Skeletal muscle satellite cell (primary cell): ENCODE measurements around the gene CD82.
"Not testable (repeated sequence)": the region's sequence is repeated elsewhere in the genome, so short reads cannot be mapped to it uniquely, and the experiment has no call there.

Experiments used
- H3K27me3 ChIP-seq: 2 replicates; pipeline ENCODE4 v1.7.0; 2013; ENCODE audit warnings: low read length; ENCODE audit not compliant: control insufficient read depth, insufficient read depth
- H3K36me3 ChIP-seq: 2 replicates; pipeline ENCODE4 v1.7.0; 2013; ENCODE audit warnings: mild to moderate bottlenecking, control low read depth, low read length; ENCODE audit not compliant: insufficient read depth
- H3K4me1 ChIP-seq: 2 replicates; pipeline ENCODE4 v1.7.0; 2013; ENCODE audit warnings: low read length; ENCODE audit not compliant: control insufficient read depth, insufficient read depth
- H3K4me2 ChIP-seq: 2 replicates; pipeline ENCODE4 v1.7.0; 2013; ENCODE audit warnings: mild to moderate bottlenecking, low read length
- H3K4me3 ChIP-seq: 2 replicates; pipeline ENCODE4 v1.7.0; 2013; ENCODE audit warnings: low read length
- H3K9ac ChIP-seq: 2 replicates; pipeline ENCODE4 v1.7.0; 2013; ENCODE audit warnings: mild to moderate bottlenecking, low read depth, low read length, moderate library complexity
- H3K9me3 ChIP-seq: replicated peaks from 2 replicates; pipeline ENCODE4 v1.7.0; 2013; ENCODE audit warnings: mild to moderate bottlenecking, control low read depth, low read length

Gene CD82

GRCh38 chr11:44633641-44634040 is 68.2 kb downstream of the CD82 start:
- peaks cover 12% of the 10 kb centered on the region for H3K4me1 ChIP-seq
- peaks cover 53% of the 10 kb centered on the region for H3K27me3 ChIP-seq

DNA sequence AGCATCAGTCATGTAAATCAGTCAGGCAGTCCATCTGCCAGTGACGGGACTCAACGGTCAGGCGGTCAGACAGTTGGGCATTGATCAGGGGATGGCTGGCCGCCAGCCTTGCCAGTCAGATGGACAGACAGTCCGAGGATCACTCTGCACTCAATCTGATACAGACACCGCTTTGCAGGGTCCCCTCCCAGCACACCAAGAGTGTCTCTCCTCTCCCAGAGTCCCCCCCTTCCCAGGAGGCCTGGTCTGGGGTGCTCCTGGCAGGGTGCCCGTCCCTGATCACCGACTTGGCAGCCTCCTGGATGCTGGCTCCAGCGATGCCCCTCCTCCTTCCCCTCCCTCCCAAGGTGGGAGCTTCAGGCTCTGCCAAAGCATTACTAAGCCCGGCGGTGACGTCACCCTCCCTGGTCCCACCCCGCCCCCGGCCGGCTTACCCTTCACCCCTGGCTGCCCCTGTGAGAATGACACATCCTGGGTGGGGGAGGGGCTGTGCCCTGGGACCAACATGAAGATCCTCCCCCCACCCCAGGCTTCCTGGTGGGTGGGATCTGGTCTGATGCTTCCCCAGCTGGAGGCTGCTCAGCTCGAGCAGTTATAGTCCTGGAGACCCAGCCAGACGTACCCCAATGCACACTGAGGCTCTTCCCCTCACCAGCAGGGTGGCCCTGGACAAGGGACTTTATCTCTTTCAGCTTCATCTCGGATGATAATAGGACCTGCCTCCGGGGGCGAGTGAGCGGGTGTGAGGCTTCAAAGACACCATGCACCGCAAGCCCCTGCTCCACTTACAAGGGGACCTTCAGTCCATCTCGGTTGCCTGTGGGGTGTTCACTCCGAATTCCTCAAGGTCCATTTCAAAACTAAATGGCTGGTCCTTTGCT is 69.2 kb downstream of the CD82 start:
- peaks cover 12% of the 10 kb centered on the region for H3K4me1 ChIP-seq
- H3K9ac ChIP-seq, result no peak overlapping the region
- peak overlapping the region; percentile 44 for H3K4me2 ChIP-seq
- H3K4me3 ChIP-seq, result no peak overlapping the region
- H3K9me3 ChIP-seq, result no peaks in the 10 kb centered on the region
- peaks cover 51% of the 10 kb centered on the region for H3K27me3 ChIP-seq
- no peaks in the 10 kb centered on the region for H3K36me3 ChIP-seq

More at GRCh38 chr11:44633641-44634040, 68.2 kb downstream of the CD82 start:
- H3K9me3 ChIP-seq, result no peaks in the 10 kb centered on the region
- H3K4me3 ChIP-seq, result no peak overlapping the region
- H3K4me2 ChIP-seq, result no peak overlapping the region
- H3K9ac ChIP-seq, result no peak overlapping the region
- no peaks in the 10 kb centered on the region for H3K36me3 ChIP-seq

- Histone ChIP-seq H3K27me3 (peaks cover 58% of the 10 kb centered on the region), H3K9me3 (no peaks in the 10 kb centered on the region), H3K4me3 (no peak overlapping the region), H3K36me3 (no peaks in the 10 kb centered on the region), H3K9ac (no peak overlapping the region), H3K4me1 (peaks cover 12% of the 10 kb centered on the region), H3K4me2 (no peak overlapping the region)
Observed at GRCh38 chr11:44637487-44637886, 72.0 kb downstream of the CD82 start.

DNA sequence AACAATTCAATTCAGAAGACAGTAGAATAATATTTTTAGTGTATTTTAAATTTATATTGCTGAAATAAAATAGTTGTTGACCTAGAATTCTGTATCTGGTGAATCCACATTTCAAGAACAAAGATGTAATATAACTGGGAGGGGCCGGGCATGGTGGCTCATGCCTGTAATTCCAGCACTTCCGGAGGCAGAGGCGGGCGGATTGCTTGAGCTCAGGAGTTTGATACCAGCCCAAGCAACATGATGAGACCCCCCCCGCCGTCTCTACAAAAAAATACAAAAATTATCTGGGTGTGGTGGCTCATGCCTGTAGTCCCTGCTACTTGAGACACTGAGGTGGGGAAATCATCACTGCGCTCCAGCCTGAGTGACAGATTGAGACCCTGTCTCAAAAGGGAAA is 72.6 kb downstream of the CD82 start:
- no peak overlapping the region for H3K4me2 ChIP-seq
- H3K9me3 ChIP-seq, result no peaks in the 10 kb centered on the region
- peaks cover 54% of the 10 kb centered on the region for H3K27me3 ChIP-seq
- no peak overlapping the region for H3K4me3 ChIP-seq
- no peaks in the 10 kb centered on the region for H3K36me3 ChIP-seq
- H3K4me1 ChIP-seq, result peaks cover 12% of the 10 kb centered on the region
- no peak overlapping the region for H3K9ac ChIP-seq

GRCh38 chr11:44643217-44643616 is 77.8 kb downstream of the CD82 start:
- Histone ChIP-seq H3K9me3 (no peaks in the 10 kb centered on the region), H3K9ac (no peak overlapping the region), H3K4me3 (no peak overlapping the region), H3K36me3 (no peaks in the 10 kb centered on the region), H3K27me3 (peaks cover 60% of the 10 kb centered on the region), H3K4me1 (no peaks in the 10 kb centered on the region), H3K4me2 (no peak overlapping the region)

DNA sequence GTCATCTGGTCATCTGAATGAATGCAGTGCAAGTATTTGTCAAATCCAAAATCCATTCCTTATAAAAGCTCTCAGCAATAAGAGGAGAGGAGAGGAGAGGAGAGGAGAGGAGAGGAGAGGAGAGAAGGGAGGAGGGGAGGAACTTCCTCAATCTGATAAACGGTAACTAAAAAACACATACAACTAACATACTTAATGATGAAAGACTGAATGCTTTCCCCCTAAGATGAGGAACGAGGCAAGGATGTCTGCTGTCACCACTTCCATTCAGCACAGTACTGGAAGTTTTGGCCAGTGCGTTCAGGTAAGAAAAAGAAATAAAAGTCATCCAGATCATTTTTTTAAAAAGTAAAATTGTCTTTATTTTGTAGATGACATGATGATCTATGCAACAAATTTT is 80.4 kb downstream of the CD82 start:
- Histone ChIP-seq H3K9ac (no peak overlapping the region), H3K27me3 (peaks cover 58% of the 10 kb centered on the region), H3K36me3 (no peaks in the 10 kb centered on the region), H3K4me2 (no peak overlapping the region), H3K9me3 (no peaks in the 10 kb centered on the region), H3K4me3 (no peak overlapping the region), H3K4me1 (no peaks in the 10 kb centered on the region)

GRCh38 chr11:44647255-44647955 is 81.9 kb downstream of the CD82 start:
- H3K4me3 ChIP-seq, H3K4me1 ChIP-seq, H3K9me3 ChIP-seq, H3K36me3 ChIP-seq, H3K4me2 ChIP-seq, H3K9ac ChIP-seq: not testable (repeated sequence)
- peaks cover 65% of the 10 kb centered on the region for H3K27me3 ChIP-seq

DNA sequence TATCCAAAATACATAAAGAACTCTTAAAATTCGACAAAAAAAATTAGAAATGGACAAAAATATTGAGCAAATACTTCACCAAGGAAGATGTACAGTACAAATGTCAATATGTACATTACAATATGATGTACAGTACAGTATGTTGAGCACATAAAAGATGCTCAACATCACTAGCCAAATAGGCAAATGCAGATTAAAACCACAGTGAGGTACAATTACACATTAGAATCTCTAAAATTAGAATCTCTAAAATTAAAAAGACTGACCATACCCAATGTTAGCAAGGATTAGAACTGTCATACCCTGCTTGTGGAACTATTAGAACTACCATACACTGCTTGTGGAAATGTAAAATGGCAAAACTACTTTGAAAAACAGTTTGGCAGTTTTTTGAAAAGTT is 82.6 kb downstream of the CD82 start:
- Histone ChIP-seq H3K4me3 (no peak overlapping the region), H3K9ac (no peak overlapping the region), H3K27me3 (peaks cover 72% of the 10 kb centered on the region), H3K36me3 (no peaks in the 10 kb centered on the region), H3K9me3 (no peaks in the 10 kb centered on the region), H3K4me1 (no peaks in the 10 kb centered on the region), H3K4me2 (no peak overlapping the region)

DNA sequence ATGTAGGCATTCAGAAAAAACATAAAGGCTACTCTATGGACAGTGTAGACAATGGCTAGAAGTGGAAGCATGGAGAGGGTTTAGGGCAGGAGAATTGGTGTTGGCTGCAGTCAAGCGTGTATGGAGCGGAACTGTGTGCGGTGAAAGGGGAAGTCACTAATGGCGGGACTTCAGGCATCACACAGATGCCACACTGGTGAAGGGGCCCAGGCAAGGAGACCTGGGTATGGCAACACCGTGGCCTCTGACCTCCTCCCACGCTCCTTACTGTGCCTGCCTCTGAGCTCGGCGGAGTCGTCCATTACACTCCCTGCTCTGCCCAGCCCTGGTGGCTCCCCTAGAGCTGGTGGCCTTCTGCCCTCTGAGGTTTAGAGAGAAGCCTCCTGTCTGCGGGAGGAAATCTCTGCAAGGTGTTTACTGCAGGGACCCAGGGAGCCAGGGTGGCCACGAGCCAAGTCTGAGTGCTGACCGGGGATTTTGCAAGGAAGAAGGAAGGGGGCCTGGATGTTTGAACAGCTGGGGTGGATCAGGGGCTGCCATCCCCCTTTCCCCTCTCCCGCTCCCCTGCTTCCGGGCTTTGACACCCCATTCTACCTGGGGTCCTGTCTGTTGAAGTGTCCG is 86.2 kb downstream of the CD82 start:
- Histone ChIP-seq H3K9ac (no peak overlapping the region), H3K4me2 (no peak overlapping the region), H3K36me3 (no peaks in the 10 kb centered on the region), H3K27me3 (peaks cover 54% of the 10 kb centered on the region), H3K4me3 (no peak overlapping the region), H3K4me1 (no peaks in the 10 kb centered on the region), H3K9me3 (no peaks in the 10 kb centered on the region)

- Histone ChIP-seq H3K27me3 (peaks cover 51% of the 10 kb centered on the region), H3K36me3 (no peaks in the 10 kb centered on the region), H3K9me3 (no peaks in the 10 kb centered on the region), H3K4me3 (no peak overlapping the region), H3K4me2 (no peak overlapping the region), H3K4me1 (no peaks in the 10 kb centered on the region), H3K9ac (no peak overlapping the region)
Observed at GRCh38 chr11:44652901-44653644, 87.6 kb downstream of the CD82 start.

DNA sequence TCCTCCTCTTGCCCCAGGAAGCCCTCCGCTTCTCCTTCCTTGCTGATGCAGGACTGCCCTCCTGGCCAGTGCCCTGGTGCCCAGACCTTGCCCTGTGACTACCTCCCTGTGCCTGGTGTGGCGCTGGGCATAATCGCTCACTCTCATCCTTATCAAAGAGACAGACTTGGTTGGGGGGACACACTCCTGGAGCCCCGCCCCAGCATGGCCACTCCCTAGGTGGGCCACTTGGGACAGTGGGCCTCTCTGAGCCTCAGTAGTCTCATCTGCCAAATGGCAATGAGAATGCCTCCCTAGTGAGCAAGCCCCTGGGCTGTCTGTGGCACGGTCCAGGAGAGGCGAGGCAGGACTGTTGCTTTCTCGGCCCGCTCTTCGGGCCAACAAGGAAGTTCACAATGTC is 88.6 kb downstream of the CD82 start:
- Histone ChIP-seq H3K36me3 (no peaks in the 10 kb centered on the region), H3K9me3 (no peaks in the 10 kb centered on the region), H3K4me1 (no peaks in the 10 kb centered on the region), H3K9ac (no peak overlapping the region), H3K4me3 (no peak overlapping the region), H3K4me2 (no peak overlapping the region), H3K27me3 (peaks cover 56% of the 10 kb centered on the region)
